Cardiac muscle cell (in vitro differentiated cells and primary cell): ENCODE data around the gene TK2. TPM values are rescaled to one million over a fixed set of nuclear protein-coding genes. Genes with fewer than 3 reads are reported as not detected.
A peak's percentile ranks its signal among the peaks of the same experiment; 100 is the strongest.

ENCODE experiments used
- DNase-seq, 2 donors: peaks; one replicate each; pipeline versions ENCODE4 v3.0.0 to v3.0.0-alpha.2; 2010 to 2017; ENCODE audit warnings: low read depth in 1 of 2, low spot score in 1 of 2
- H3K27ac ChIP-seq: fragments of 200-600 bp; sonication (generic); 2 replicates; pipeline ENCODE4 v1.5.1; 2016
- H3K27me3 ChIP-seq: fragments of 200-600 bp; sonication (generic); 2 replicates; pipeline ENCODE4 v1.6.0; 2016; ENCODE audit warnings: control low read depth
- H3K36me3 ChIP-seq: fragments of 200-600 bp; sonication (generic); 2 replicates; pipeline ENCODE4 v1.5.1; 2016; ENCODE audit warnings: control low read depth
- H3K4me1 ChIP-seq: fragments of 200-600 bp; sonication (generic); 2 replicates; pipeline ENCODE4 v1.8.1; 2017; ENCODE audit warnings: low read depth, mild to moderate bottlenecking, mixed run types
- H3K4me3 ChIP-seq: fragments of 200-600 bp; sonication (generic); 2 replicates; pipeline ENCODE4 v1.5.1; 2016; ENCODE audit warnings: mild to moderate bottlenecking
- H3K9me3 ChIP-seq: fragments of 200-600 bp; sonication (generic); 2 replicates; pipeline ENCODE4 v1.5.1; 2017; ENCODE audit warnings: low read depth, mild to moderate bottlenecking, control low read depth
- polyA plus RNA-seq: library from polyadenylated mRNA; unstranded; fragments of >200 nt; fragmentation: Nextera tagmentation; extraction: Ambion mirVana; gene quantifications from 2 replicates; pipeline ENCODE4 v1.2.1, GENCODE V29; 2016
- total RNA-seq: library from RNA; depleted of rRNA; stranded (reverse); fragments of >200 nt; gene quantifications from 2 replicates; pipeline ENCODE4 v1.2.3, GENCODE V29; 2016
- TF ChIP-seq, protein P1 (sequence below): IDR thresholded peaks from 2 replicates; pipeline ENCODE4 v1.5.1; 2012; ENCODE audit warnings: low read depth, mild to moderate bottlenecking, low read length

Gene TK2
- total and polyA plus RNA-seq, 2 experiments from 2014 or later: 19.8 to 20.9 TPM

DNA sequence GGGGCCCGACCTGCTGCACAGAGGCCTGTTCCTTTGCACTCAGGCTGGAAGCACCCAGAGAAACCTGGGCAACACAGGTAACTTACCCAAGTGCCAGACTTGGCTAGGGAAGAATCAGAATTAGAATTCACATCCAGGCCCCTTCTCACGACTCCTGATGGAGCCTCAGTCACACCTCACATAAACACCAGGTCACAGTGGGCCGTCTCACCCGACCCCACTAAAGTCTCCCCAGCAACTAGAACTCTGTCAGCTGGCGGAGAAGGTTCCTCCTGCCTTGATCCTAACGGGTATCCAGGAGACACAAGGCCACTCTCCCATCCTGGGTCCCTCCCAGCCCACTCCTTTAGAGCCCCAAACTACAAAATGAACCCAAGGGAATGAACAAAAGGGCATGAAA, 6.4 kb downstream of the TK2 start:
- no peak overlapping the region for H3K4me3 ChIP-seq
- H3K27ac ChIP-seq: peak overlapping the region; percentile 25
- TF ChIP-seq, protein P1, sequence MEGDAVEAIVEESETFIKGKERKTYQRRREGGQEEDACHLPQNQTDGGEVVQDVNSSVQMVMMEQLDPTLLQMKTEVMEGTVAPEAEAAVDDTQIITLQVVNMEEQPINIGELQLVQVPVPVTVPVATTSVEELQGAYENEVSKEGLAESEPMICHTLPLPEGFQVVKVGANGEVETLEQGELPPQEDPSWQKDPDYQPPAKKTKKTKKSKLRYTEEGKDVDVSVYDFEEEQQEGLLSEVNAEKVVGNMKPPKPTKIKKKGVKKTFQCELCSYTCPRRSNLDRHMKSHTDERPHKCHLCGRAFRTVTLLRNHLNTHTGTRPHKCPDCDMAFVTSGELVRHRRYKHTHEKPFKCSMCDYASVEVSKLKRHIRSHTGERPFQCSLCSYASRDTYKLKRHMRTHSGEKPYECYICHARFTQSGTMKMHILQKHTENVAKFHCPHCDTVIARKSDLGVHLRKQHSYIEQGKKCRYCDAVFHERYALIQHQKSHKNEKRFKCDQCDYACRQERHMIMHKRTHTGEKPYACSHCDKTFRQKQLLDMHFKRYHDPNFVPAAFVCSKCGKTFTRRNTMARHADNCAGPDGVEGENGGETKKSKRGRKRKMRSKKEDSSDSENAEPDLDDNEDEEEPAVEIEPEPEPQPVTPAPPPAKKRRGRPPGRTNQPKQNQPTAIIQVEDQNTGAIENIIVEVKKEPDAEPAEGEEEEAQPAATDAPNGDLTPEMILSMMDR: no peak
- H3K9me3 ChIP-seq: no peaks in the 10 kb centered on the region
- peaks cover 18% of the 10 kb centered on the region for H3K4me1 ChIP-seq
- H3K27me3 ChIP-seq: no peaks in the 10 kb centered on the region
- no peak for DNase-seq
- no peaks in the 10 kb centered on the region for H3K36me3 ChIP-seq

DNA sequence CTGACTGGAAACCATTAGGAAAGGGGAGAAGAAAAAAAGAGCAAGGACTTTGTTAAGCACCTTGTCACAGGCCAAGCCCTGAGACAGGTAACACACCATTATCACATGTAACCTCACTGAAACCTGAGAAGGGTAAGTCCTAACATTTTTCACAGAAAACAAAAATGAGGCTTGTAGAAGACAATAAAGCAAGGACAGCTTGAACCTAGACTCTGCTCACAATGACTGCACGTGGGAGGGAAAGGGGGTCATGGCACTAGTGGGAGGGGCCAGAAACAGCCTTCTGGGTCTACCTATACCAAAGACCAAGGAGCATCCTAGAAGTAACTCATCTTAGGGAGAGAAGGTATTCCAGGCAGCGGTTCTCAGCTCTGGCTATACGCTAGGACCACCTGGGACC, 7.5 kb downstream of the TK2 start:
- Histone ChIP-seq H3K27ac (no peak overlapping the region), H3K4me1 (peaks cover 13% of the 10 kb centered on the region), H3K9me3 (no peaks in the 10 kb centered on the region), H3K4me3 (no peak overlapping the region), H3K36me3 (no peaks in the 10 kb centered on the region), H3K27me3 (no peaks in the 10 kb centered on the region)
- TF ChIP-seq, protein P1: no peak
- no peak for DNase-seq

DNA sequence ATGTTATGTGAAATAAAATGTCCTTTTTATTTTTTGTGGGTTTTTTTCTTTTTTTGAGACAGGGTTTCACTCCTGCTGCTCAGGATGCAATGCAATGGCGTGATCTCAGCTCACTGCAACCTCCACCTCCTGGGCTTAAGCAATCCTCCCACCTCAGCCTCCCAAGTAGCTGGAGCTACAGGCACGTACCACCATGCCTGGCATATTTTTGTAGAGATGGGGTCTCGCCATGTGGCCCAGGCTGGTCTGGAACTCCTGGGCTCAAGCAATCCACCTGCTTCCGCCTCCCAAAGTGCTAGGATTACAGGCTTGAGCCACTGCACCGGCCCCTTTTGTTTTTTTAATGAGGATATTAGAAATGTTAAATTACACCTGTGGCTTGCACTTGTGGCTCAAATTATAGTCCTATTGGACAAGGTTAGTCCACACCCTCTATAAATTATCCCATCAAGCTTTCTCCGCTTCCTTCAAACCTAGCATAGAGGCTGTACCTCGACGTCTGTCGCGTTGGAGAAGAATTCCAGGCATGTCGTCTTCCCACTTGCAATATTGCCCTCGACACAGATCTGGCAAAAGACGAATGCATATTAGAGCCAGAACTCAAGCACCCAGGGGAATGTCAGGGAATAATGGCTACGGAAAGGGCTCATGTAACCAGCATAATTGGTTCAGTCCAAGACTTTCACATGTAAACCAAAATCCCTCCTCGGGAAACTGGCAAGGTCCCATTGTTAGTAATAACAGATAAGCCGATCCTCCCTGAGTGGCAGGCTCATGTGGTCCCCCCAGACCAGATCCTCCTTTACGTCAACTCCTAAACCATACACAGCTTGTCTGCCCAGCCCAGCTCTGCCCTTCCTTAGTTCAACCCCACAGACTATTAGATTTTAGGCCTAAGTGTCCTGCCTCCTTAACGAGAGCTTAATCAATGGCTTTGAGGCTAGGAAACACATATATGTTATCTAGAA, 8.2 kb downstream of the TK2 start:
- TF ChIP-seq, protein P1: no peak
- Histone ChIP-seq H3K36me3 (peaks cover under 1% of the 10 kb centered on the region), H3K27me3 (no peaks in the 10 kb centered on the region), H3K4me1 (peaks cover 13% of the 10 kb centered on the region), H3K4me3 (no peak overlapping the region), H3K9me3 (no peaks in the 10 kb centered on the region), H3K27ac (no peak overlapping the region)
- DNase-seq: no peak

DNA sequence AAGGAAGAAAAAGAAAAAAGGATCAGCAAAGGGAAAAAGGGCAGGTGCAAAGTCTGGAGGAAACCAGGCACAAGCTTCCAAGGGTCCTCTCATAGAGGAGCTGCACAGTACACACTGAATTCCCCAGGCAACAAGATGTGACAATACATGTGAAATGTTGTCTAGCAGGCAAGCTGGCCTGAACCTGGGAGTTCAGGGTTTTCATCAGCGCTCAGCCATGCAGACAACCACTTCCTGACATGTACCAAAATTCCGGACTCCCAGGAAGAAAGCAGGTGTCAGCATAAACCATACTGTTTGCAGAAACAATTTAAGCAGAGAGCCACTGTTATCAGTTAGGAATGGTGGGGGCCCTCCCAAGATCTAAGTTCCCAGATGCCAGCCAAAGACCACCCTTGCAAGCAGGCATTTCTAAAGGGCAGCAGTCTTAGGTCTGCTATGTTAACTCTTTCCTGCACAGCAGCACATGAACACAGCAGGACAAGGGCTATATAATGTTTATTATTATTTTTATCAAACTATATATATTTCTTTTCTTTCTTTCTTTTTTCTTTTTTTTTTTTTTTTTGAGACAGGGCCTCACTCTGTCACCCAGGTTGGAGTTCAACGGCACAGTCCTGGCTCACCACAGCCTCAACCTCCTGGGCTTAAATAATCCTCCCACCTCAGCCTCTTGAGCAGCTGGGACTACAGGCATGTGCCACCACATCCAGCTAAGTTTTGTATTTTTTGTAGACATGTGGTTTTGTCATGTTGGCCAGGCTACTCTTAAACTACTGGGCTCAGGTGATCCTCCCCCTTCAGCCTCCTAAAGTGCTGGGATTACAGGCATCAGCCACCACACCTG, 10.1 kb downstream of the TK2 start:
- no peak for DNase-seq
- H3K4me3 ChIP-seq: no peak overlapping the region
- TF ChIP-seq, protein P1: no peak
- no peaks in the 10 kb centered on the region for H3K27me3 ChIP-seq
- H3K36me3 ChIP-seq: peaks cover 4% of the 10 kb centered on the region
- no peak overlapping the region for H3K27ac ChIP-seq
- peaks cover 13% of the 10 kb centered on the region for H3K4me1 ChIP-seq
- H3K9me3 ChIP-seq: no peaks in the 10 kb centered on the region

DNA sequence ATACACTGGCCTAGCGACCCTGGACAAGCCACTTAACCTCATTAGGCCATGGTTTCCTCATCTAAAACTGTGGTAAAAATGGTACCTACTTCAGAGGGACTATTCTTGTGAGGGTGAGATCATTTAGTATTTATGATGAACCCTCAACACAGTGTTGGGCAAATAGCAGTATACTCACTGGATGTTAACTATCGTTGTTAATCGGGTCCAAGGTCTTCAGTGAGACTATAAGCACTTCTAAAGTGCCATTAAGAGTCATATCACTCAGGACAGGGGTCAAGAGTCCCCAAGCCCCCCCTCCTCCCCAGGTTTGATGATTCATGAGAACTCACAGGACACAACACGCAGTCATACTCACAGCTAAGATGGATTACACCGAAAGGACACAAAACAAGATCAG, 11.0 kb downstream of the TK2 start:
- H3K4me1 ChIP-seq: peaks cover 15% of the 10 kb centered on the region
- no peak overlapping the region for H3K27ac ChIP-seq
- H3K4me3 ChIP-seq: no peak overlapping the region
- DNase-seq: no peak
- H3K36me3 ChIP-seq: peaks cover 4% of the 10 kb centered on the region
- H3K27me3 ChIP-seq: no peaks in the 10 kb centered on the region
- TF ChIP-seq, protein P1: no peak
- no peaks in the 10 kb centered on the region for H3K9me3 ChIP-seq
